ENCODE measurements around the gene SRMS. TPM values are rescaled to one million over a fixed set of nuclear protein-coding genes. Genes with fewer than 3 reads are reported as not detected.

Gene SRMS
- total RNA-seq, 1 donor from 2014 or later: not detected

GRCh38 chr20:63591786-63592355, 44.3 kb upstream of the SRMS start:
- no peak for ATAC-seq
- no peak for DNase-seq
- intact Hi-C loops (cut with DNase I): no loop called here
- Histone ChIP-seq H3K9me3 (no peaks in the 10 kb centered on the region), H3K4me1 (no peaks in the 10 kb centered on the region), H3K4me3 (no peak overlapping the region), H3K27me3 (ENCODE audit: low read depth) (no peaks in the 10 kb centered on the region), H3K27ac (no peak overlapping the region), H3K36me3 (peaks cover 77% of the 10 kb centered on the region)
- TF ChIP-seq CTCF (IDR thresholded peaks at IDR 0.05): no peak

GRCh38 chr20:63591147-63591533, 43.6 kb upstream of the SRMS start:
- no peaks in the 10 kb centered on the region for H3K9me3 ChIP-seq
- H3K36me3 ChIP-seq: peaks cover 72% of the 10 kb centered on the region
- H3K4me3 ChIP-seq: no peak overlapping the region
- intact Hi-C loops (cut with DNase I): no loop called here
- no peak for DNase-seq
- TF ChIP-seq CTCF (IDR thresholded peaks at IDR 0.05): no peak
- no peaks in the 10 kb centered on the region for H3K4me1 ChIP-seq
- no peaks in the 10 kb centered on the region for H3K27me3 ChIP-seq (ENCODE audit: low read depth)
- no peak overlapping the region for H3K27ac ChIP-seq
- no peak for ATAC-seq

- no peaks in the 10 kb centered on the region for H3K27me3 ChIP-seq (ENCODE audit: low read depth)
- no peak overlapping the region for H3K4me3 ChIP-seq
- H3K27ac ChIP-seq: no peak overlapping the region
- DNase-seq: peak; percentile 43
- TF ChIP-seq CTCF (IDR thresholded peaks at IDR 0.05): no peak
- H3K36me3 ChIP-seq: peaks cover 66% of the 10 kb centered on the region
- ATAC-seq: no peak
- no peaks in the 10 kb centered on the region for H3K9me3 ChIP-seq
- no peaks in the 10 kb centered on the region for H3K4me1 ChIP-seq
- intact Hi-C loops (cut with DNase I): no loop called here
Observed at GRCh38 chr20:63590218-63591146, 42.9 kb upstream of the SRMS start.

DNA sequence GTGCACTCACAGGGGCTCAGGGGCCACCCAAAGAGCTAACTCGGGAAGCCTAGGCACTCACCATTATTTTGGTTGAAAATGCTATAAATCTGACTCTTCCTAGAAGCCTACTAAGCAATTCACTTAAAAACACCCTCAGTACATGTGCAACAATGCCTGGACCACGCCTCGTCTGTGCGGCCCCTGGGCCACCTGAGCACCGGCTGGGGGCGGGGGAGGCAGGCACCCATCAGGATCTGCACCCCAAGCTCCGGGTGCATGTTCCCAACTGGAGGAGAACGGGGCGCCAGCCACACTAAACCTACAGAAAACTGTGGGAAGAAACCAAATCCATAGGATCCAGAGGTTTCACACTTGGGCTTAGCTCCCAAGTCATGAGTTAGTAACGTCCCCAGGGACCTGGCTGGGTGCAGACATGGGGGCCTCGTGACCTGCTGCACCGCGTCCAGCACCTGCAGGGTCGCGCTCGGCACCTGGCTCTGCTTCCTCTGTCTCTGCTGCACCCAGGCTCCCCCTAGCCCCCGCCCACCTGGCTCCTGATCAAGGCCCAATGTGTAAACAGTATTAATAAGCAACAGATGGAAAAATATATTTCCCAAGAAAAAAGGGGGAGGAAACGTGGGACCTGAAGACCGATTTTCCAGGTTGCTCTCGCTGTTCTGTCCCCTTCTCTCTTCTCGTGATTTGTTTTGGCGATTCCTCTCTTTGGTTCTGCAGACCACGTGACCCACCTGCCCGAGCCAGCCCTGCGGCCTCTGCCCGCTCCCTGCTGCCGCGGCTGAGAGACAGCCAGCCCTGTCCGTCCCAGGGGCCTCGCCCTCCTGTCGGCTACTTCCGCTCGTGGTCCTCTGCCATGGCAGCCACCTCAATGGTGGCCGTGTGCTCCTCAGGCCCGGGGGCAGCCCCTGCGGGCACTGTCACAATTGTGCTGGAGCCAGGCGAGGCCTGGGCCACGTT, 42.0 kb upstream of the SRMS start:
- intact Hi-C loops (cut with DNase I): no loop called here
- Histone ChIP-seq H3K27ac (no peak overlapping the region), H3K9me3 (no peaks in the 10 kb centered on the region), H3K36me3 (peaks cover 58% of the 10 kb centered on the region), H3K27me3 (ENCODE audit: low read depth) (no peaks in the 10 kb centered on the region), H3K4me3 (no peak overlapping the region), H3K4me1 (no peaks in the 10 kb centered on the region)
- DNase-seq (peak; percentile 42), ATAC-seq (no peak)
- TF ChIP-seq CTCF (IDR thresholded peaks at IDR 0.05): no peak

DNA sequence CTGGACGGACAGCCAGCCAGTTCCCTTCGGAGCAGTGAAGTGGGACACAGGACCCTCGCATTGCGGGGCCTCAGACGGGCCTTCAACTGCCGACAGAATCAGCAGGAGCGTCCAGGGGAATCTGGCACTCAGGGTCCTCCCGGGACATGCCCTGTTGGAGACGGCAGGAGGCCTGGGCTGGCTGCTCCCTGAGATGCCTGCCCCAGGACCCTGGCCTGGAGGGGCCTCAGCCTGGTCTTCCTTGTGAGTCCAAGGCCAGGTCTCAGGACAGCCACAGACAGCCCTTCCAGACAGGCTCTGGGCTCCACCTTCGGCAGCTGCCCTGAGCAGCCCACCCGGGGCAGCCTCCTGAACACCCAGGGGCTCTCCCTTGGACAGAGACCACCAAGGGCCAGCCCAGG, 41.1 kb upstream of the SRMS start:
- no peak for TF ChIP-seq CTCF (IDR thresholded peaks at IDR 0.05)
- H3K27ac ChIP-seq: no peak overlapping the region
- peaks cover 50% of the 10 kb centered on the region for H3K36me3 ChIP-seq
- H3K4me3 ChIP-seq: no peak overlapping the region
- DNase-seq (peak; percentile 42), ATAC-seq (no peak)
- H3K9me3 ChIP-seq: no peaks in the 10 kb centered on the region
- no peaks in the 10 kb centered on the region for H3K27me3 ChIP-seq (ENCODE audit: low read depth)
- intact Hi-C loops (cut with DNase I): no loop called here
- H3K4me1 ChIP-seq: no peaks in the 10 kb centered on the region
